ENCODE data around the gene GABRR3. TPM values are rescaled to one million over a fixed set of nuclear protein-coding genes. Genes with fewer than 3 reads are reported as not detected.
A peak's percentile ranks its signal among the peaks of the same experiment; 100 is the strongest.

The GABRR3 gene
- total RNA-seq, 1 experiment from 2014 or later = not detected

- 0 out of 2 replicates have a peak, but pooled peaks cover 4% of the 10 kb centered on the region for H3K4me1 ChIP-seq (ENCODE audit: control insufficient read depth, insufficient read depth, low read length)
- TF ChIP-seq TCF7L2 (IDR thresholded peaks at IDR 0.05; ENCODE audit: low read depth, low read length) = no peak
- no peak for TF ChIP-seq REST (IDR thresholded peaks at IDR 0.05; ENCODE audit: insufficient read depth in 1 of 2, low read depth in 2 of 2, low read length in 1 of 2)
- no peak for TF ChIP-seq SIN3A (IDR thresholded peaks at IDR 0.05; ENCODE audit: borderline replicate concordance, insufficient read depth, low read depth, low read length)
- TF ChIP-seq POLR2AphosphoS5 (IDR thresholded peaks at IDR 0.05; ENCODE audit: low read depth, low read length) = no peak
- TF ChIP-seq CTCF (IDR thresholded peaks at IDR 0.05) = no peak
- BruUV-seq (replicated peaks) = no TSS peak
- H3K27ac ChIP-seq (ENCODE audit: low read length) = no peak overlapping the region
- ATAC-seq (no peak), DNase-seq (ENCODE audit: low read depth, low spot score) (no peak)
- in situ Hi-C loops (cut with HindIII; ENCODE audit: low pct_unique_long_range_greater_than_20kb, low sequenced_read_pairs) = no loop called here
- CTCF ChIA-PET = no interaction called here
- intact Hi-C loops (cut with micrococcal nuclease; ENCODE audit: unreplicated experiment) = no loop called here
- H3K36me3 ChIP-seq (ENCODE audit: control insufficient read depth, insufficient read depth, low read length) = no peaks in the 10 kb centered on the region
- POLR2A ChIA-PET = no interaction called here
- peaks cover 4% of the 10 kb centered on the region for H3K27me3 ChIP-seq (ENCODE audit: control insufficient read depth, insufficient read depth, low read length)
- no peaks in the 10 kb centered on the region for H3K9me3 ChIP-seq (ENCODE audit: control insufficient read depth, insufficient read depth, low read depth, low read length)
- H3K4me3 ChIP-seq (ENCODE audit: low read depth in 2 of 2, low read length in 2 of 2) = no peak overlapping the region
Observed at GRCh38 chr3:98027085-98027446, 8.0 kb downstream of the GABRR3 start.

- in situ Hi-C loops (cut with HindIII; ENCODE audit: low pct_unique_long_range_greater_than_20kb, low sequenced_read_pairs) = no loop called here
- DNase-seq (ENCODE audit: low read depth, low spot score) = no peak
- POLR2A ChIA-PET = no interaction called here
- CTCF ChIA-PET = interaction anchor here (0.7 kb wide), 1 partner anchor 1759 kb away, joined by 3 read pairs; no protein-coding TSS in a partner anchor
- no peaks in the 10 kb centered on the region for H3K36me3 ChIP-seq (ENCODE audit: control insufficient read depth, insufficient read depth, low read length)
- TF ChIP-seq TCF7L2 (IDR thresholded peaks at IDR 0.05; ENCODE audit: low read depth, low read length) (no peak), REST (IDR thresholded peaks at IDR 0.05; ENCODE audit: insufficient read depth in 1 of 2, low read depth in 2 of 2, low read length in 1 of 2) (no peak), CTCF (IDR thresholded peaks at IDR 0.05) (no peak), POLR2AphosphoS5 (IDR thresholded peaks at IDR 0.05; ENCODE audit: low read depth, low read length) (no peak), SIN3A (IDR thresholded peaks at IDR 0.05; ENCODE audit: borderline replicate concordance, insufficient read depth, low read depth, low read length) (no peak)
- H3K4me1 ChIP-seq (ENCODE audit: control insufficient read depth, insufficient read depth, low read length) = 0 out of 2 replicates have a peak, but pooled peaks cover 4% of the 10 kb centered on the region
- H3K9me3 ChIP-seq (ENCODE audit: control insufficient read depth, insufficient read depth, low read depth, low read length) = no peaks in the 10 kb centered on the region
- intact Hi-C loops (cut with micrococcal nuclease; ENCODE audit: unreplicated experiment) = no loop called here
- H3K27ac ChIP-seq (ENCODE audit: low read length) = no peak overlapping the region
- BruUV-seq (replicated peaks) = no TSS peak
- peaks cover 6% of the 10 kb centered on the region; the same call in 1 of the 2 replicates for H3K27me3 ChIP-seq (ENCODE audit: control insufficient read depth, insufficient read depth, low read length)
- ATAC-seq = no peak
- H3K4me3 ChIP-seq (ENCODE audit: low read depth in 2 of 2, low read length in 2 of 2) = peak overlapping the region in 1 of 2 experiments; percentile 45; a peak in 2 of 4 replicates
Observed at GRCh38 chr3:98026425-98027084, 8.6 kb downstream of the GABRR3 start.

Data from Panc1 (cell line).